ENCODE measurements around the gene ABCA8. TPM values are rescaled to one million over a fixed set of nuclear protein-coding genes. Genes with fewer than 3 reads are reported as not detected.
A peak's percentile ranks its signal among the peaks of the same experiment; 100 is the strongest.
"Not testable (repeated sequence)": the region's sequence is repeated elsewhere in the genome, so short reads cannot be mapped to it uniquely, and the experiment has no call there.

The ABCA8 gene
- total and polyA plus RNA-seq, 4 donors = 9.7 to 146 (median 52.2) TPM

GRCh38 chr17:68840073-68840472, 115.1 kb downstream of the ABCA8 start:
- Histone ChIP-seq H3K4me1 (ENCODE audit: control insufficient read depth, insufficient read depth, low read length) (no peaks in the 10 kb centered on the region), H3K4me3 (ENCODE audit: low read depth, low read length) (no peak overlapping the region), H3K27ac (ENCODE audit: low read depth, low read length) (no peak overlapping the region), H3K9me3 (ENCODE audit: control insufficient read depth, insufficient read depth, low read length) (no peaks in the 10 kb centered on the region), H3K36me3 (ENCODE audit: control insufficient read depth, insufficient read depth, low read length) (no peaks in the 10 kb centered on the region), H3K27me3 (ENCODE audit: control insufficient read depth, insufficient read depth, low read length) (no peaks in the 10 kb centered on the region)
- WGBS (ENCODE audit: insufficient coverage) = 63% methylated on average over 4 of the region's 4 CpGs
- DNase-seq (ENCODE audit: low read depth in 4 of 6, low spot score in 6 of 6) = no peak

GRCh38 chr17:68835071-68835470, 120.1 kb downstream of the ABCA8 start:
- H3K4me3 ChIP-seq (ENCODE audit: low read depth, low read length) = no peak overlapping the region
- H3K4me1 ChIP-seq (ENCODE audit: control insufficient read depth, insufficient read depth, low read length) = no peaks in the 10 kb centered on the region
- H3K36me3 ChIP-seq (ENCODE audit: control insufficient read depth, insufficient read depth, low read length) = no peaks in the 10 kb centered on the region
- no peak overlapping the region for H3K27ac ChIP-seq (ENCODE audit: low read depth, low read length)
- no CpG with 5 or more reads among the region's 2 CpGs for WGBS (ENCODE audit: insufficient coverage)
- no peak for DNase-seq (ENCODE audit: low read depth in 4 of 6, low spot score in 6 of 6)
- H3K27me3 ChIP-seq (ENCODE audit: control insufficient read depth, insufficient read depth, low read length) = no peaks in the 10 kb centered on the region
- no peaks in the 10 kb centered on the region for H3K9me3 ChIP-seq (ENCODE audit: control insufficient read depth, insufficient read depth, low read length)

GRCh38 chr17:68834328-68834836, 120.8 kb downstream of the ABCA8 start:
- Histone ChIP-seq H3K27ac (ENCODE audit: low read depth, low read length) (no peak overlapping the region), H3K27me3 (ENCODE audit: control insufficient read depth, insufficient read depth, low read length) (no peaks in the 10 kb centered on the region), H3K9me3 (ENCODE audit: control insufficient read depth, insufficient read depth, low read length) (no peaks in the 10 kb centered on the region), H3K4me1 (ENCODE audit: control insufficient read depth, insufficient read depth, low read length) (no peaks in the 10 kb centered on the region), H3K36me3 (ENCODE audit: control insufficient read depth, insufficient read depth, low read length) (no peaks in the 10 kb centered on the region), H3K4me3 (ENCODE audit: low read depth, low read length) (no peak overlapping the region)
- DNase-seq (ENCODE audit: low read depth in 4 of 6, low spot score in 6 of 6) = no peak
- WGBS (ENCODE audit: insufficient coverage) = no CpG with 5 or more reads among the region's 2 CpGs

- DNase-seq (ENCODE audit: low read depth in 4 of 6, low spot score in 6 of 6) = peak in 1 of 6 donors; percentile 11
- WGBS (ENCODE audit: insufficient coverage) = 74% methylated on average over 2 of the region's 2 CpGs
- no peaks in the 10 kb centered on the region for H3K27me3 ChIP-seq (ENCODE audit: control insufficient read depth, insufficient read depth, low read length)
Measured at GRCh38 chr17:68832109-68832802, 122.9 kb downstream of the ABCA8 start.

GRCh38 chr17:68831170-68831569, 124.0 kb downstream of the ABCA8 start:
- Histone ChIP-seq H3K27me3 (ENCODE audit: control insufficient read depth, insufficient read depth, low read length) (no peaks in the 10 kb centered on the region), H3K27ac (ENCODE audit: low read depth, low read length) (no peak overlapping the region), H3K9me3 (ENCODE audit: control insufficient read depth, insufficient read depth, low read length) (peaks cover 1% of the 10 kb centered on the region), H3K36me3 (ENCODE audit: control insufficient read depth, insufficient read depth, low read length) (no peaks in the 10 kb centered on the region), H3K4me1 (ENCODE audit: control insufficient read depth, insufficient read depth, low read length) (no peaks in the 10 kb centered on the region), H3K4me3 (ENCODE audit: low read depth, low read length) (no peak overlapping the region)
- WGBS (ENCODE audit: insufficient coverage) = 85% methylated on average over 6 of the region's 7 CpGs
- DNase-seq (ENCODE audit: low read depth in 4 of 6, low spot score in 6 of 6) = no peak

More at GRCh38 chr17:68832109-68832802, 122.9 kb downstream of the ABCA8 start:
- no peaks in the 10 kb centered on the region for H3K36me3 ChIP-seq (ENCODE audit: control insufficient read depth, insufficient read depth, low read length)
- H3K4me1 ChIP-seq (ENCODE audit: control insufficient read depth, insufficient read depth, low read length) = no peaks in the 10 kb centered on the region
- peaks cover 1% of the 10 kb centered on the region for H3K9me3 ChIP-seq (ENCODE audit: control insufficient read depth, insufficient read depth, low read length)
- H3K27ac ChIP-seq (ENCODE audit: low read depth, low read length) = no peak overlapping the region
- H3K4me3 ChIP-seq (ENCODE audit: low read depth, low read length) = no peak overlapping the region

- Histone ChIP-seq H3K4me1 (ENCODE audit: control insufficient read depth, insufficient read depth, low read length) (no peaks in the 10 kb centered on the region), H3K9me3 (ENCODE audit: control insufficient read depth, insufficient read depth, low read length) (peaks cover 1% of the 10 kb centered on the region), H3K4me3 (ENCODE audit: low read depth, low read length) (no peak overlapping the region), H3K36me3 (ENCODE audit: control insufficient read depth, insufficient read depth, low read length) (no peaks in the 10 kb centered on the region), H3K27me3 (ENCODE audit: control insufficient read depth, insufficient read depth, low read length) (no peaks in the 10 kb centered on the region), H3K27ac (ENCODE audit: low read depth, low read length) (no peak overlapping the region)
- peak in 1 of 6 donors; percentile 15 for DNase-seq (ENCODE audit: low read depth in 4 of 6, low spot score in 6 of 6)
- WGBS (ENCODE audit: insufficient coverage) = no CpG with 5 or more reads among the region's 2 CpGs
Measured at GRCh38 chr17:68830313-68830712, 124.9 kb downstream of the ABCA8 start.

GRCh38 chr17:68829211-68829610, 126.0 kb downstream of the ABCA8 start:
- no peak overlapping the region for H3K4me3 ChIP-seq (ENCODE audit: low read depth, low read length)
- DNase-seq (ENCODE audit: low read depth in 4 of 6, low spot score in 6 of 6) = no peak
- no peaks in the 10 kb centered on the region for H3K27me3 ChIP-seq (ENCODE audit: control insufficient read depth, insufficient read depth, low read length)
- no peak overlapping the region for H3K27ac ChIP-seq (ENCODE audit: low read depth, low read length)
- H3K9me3 ChIP-seq (ENCODE audit: control insufficient read depth, insufficient read depth, low read length) = peaks cover 1% of the 10 kb centered on the region
- no peaks in the 10 kb centered on the region for H3K4me1 ChIP-seq (ENCODE audit: control insufficient read depth, insufficient read depth, low read length)
- no CpG with 5 or more reads among the region's 4 CpGs for WGBS (ENCODE audit: insufficient coverage)
- H3K36me3 ChIP-seq (ENCODE audit: control insufficient read depth, insufficient read depth, low read length) = no peaks in the 10 kb centered on the region

GRCh38 chr17:68824707-68825106, 130.5 kb downstream of the ABCA8 start:
- Histone ChIP-seq H3K4me3 (ENCODE audit: low read depth, low read length) (no peak overlapping the region), H3K27me3 (ENCODE audit: control insufficient read depth, insufficient read depth, low read length) (no peaks in the 10 kb centered on the region), H3K27ac (ENCODE audit: low read depth, low read length) (no peak overlapping the region), H3K36me3 (ENCODE audit: control insufficient read depth, insufficient read depth, low read length) (no peaks in the 10 kb centered on the region), H3K4me1 (ENCODE audit: control insufficient read depth, insufficient read depth, low read length) (no peaks in the 10 kb centered on the region), H3K9me3 (ENCODE audit: control insufficient read depth, insufficient read depth, low read length) (peaks cover 1% of the 10 kb centered on the region)
- 57% methylated on average over 2 of the region's 3 CpGs for WGBS (ENCODE audit: insufficient coverage)
- DNase-seq (ENCODE audit: low read depth in 4 of 6, low spot score in 6 of 6) = no peak

- H3K27me3 ChIP-seq (ENCODE audit: control insufficient read depth, insufficient read depth, low read length); DNase-seq (ENCODE audit: low read depth in 4 of 6, low spot score in 6 of 6); H3K36me3 ChIP-seq (ENCODE audit: control insufficient read depth, insufficient read depth, low read length); H3K4me3 ChIP-seq (ENCODE audit: low read depth, low read length); H3K9me3 ChIP-seq (ENCODE audit: control insufficient read depth, insufficient read depth, low read length); H3K4me1 ChIP-seq (ENCODE audit: control insufficient read depth, insufficient read depth, low read length); H3K27ac ChIP-seq (ENCODE audit: low read depth, low read length): not testable (repeated sequence)
- WGBS (ENCODE audit: insufficient coverage) = 100% methylated on average over 1 of the region's 5 CpGs
Measured at GRCh38 chr17:68824185-68824584, 131.0 kb downstream of the ABCA8 start.

GRCh38 chr17:68822719-68823289, 132.4 kb downstream of the ABCA8 start:
- no peak for DNase-seq (ENCODE audit: low read depth in 4 of 6, low spot score in 6 of 6)
- WGBS (ENCODE audit: insufficient coverage) = 100% methylated on average over 2 of the region's 3 CpGs
- H3K27ac ChIP-seq (ENCODE audit: low read depth, low read length) = no peak overlapping the region

More at GRCh38 chr17:68822719-68823289, 132.4 kb downstream of the ABCA8 start:
- Histone ChIP-seq H3K27me3 (ENCODE audit: control insufficient read depth, insufficient read depth, low read length) (no peaks in the 10 kb centered on the region), H3K9me3 (ENCODE audit: control insufficient read depth, insufficient read depth, low read length) (peaks cover 1% of the 10 kb centered on the region), H3K36me3 (ENCODE audit: control insufficient read depth, insufficient read depth, low read length) (no peaks in the 10 kb centered on the region), H3K4me3 (ENCODE audit: low read depth, low read length) (no peak overlapping the region), H3K4me1 (ENCODE audit: control insufficient read depth, insufficient read depth, low read length) (no peaks in the 10 kb centered on the region)
